GM19043 (cell line): ENCODE results near the gene STUB1.

Experiments used
- ATAC-seq: cut with Tn5 transposase; IDR thresholded peaks from one replicate; pipeline ENCODE4 v1.9.1; 2021; ENCODE audit warnings: low read depth; ENCODE audit not compliant: unreplicated experiment

STUB1 gene

GRCh38 chr16:662597-662996 is 17.6 kb upstream of the STUB1 start:
- no peak for ATAC-seq

- ATAC-seq, result no peak
Measured at GRCh38 chr16:666572-666971, 13.6 kb upstream of the STUB1 start.

DNA sequence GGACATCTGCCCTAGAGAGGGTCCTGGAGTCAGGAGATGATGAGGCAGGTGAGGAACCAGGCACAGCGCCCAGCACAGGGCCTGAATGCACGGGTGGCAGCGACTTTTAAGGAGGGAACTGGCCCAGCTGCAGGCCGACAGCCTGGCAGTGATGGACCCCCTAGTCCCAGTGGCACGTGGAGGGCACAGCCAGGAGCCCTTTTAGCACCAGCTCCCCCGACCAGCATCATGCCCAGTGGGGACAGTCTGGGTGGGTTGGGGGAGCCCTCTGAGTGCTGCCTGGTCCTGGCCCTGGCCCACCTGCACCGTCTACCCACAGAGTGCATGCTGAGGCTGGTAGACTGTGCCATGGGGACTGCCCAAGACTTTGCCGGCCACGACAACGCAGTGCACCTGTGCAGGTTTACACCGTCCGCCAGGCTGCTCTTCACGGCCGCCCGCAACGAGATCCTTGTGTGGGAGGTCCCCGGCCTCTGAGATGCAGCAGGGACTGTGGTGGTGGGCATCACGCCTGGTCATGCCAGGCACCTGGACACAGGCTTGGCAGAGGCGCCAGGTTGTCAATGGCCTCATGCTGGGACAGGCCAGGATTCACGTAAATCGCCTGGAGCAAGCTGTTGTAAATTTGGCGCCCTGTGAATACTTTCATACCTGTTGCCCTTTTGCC is 13.0 kb upstream of the STUB1 start:
- ATAC-seq, result no peak

DNA sequence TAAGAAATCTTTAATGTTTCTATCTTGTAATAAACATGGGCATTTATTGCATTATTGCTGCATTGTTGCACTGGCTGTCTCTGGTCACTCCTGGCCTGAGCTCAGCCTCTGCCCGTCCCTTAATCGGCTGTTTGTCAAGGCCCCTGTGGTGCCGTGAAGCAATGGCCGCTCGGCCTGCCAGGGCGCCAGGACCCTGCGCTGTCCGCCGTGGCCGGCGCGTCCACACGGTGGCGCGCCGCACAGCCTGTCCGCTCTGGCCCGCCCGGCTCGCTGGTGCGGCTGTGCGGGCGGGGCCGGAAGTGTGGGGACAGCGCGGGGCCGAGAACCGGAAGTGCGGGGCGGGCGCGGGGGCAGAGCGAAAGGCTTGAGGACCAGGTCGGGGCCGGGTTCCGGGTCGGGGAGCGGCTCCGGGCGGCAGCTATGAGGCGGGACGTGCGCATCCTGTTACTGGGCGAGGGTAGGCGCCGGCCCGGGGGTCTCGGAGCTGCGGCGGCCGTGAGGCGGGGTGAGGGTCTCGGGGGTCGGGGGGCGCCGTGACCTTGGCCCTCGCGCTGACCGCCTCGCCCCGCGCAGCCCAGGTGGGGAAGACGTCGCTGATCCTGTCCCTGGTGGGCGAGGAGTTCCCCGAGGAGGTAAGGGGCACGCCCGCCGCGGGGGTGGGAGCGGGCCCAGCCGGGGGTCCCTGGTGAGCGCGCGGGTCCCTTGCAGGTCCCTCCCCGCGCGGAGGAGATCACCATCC is 12.3 kb upstream of the STUB1 start, which contains the start of gene RHOT2:
TSS of gene RHOT2 (plus strand) at position 353 of the 739 bp plus-strand sequence. CDS start at position 421, 68 bp downstream.
- ATAC-seq, result peak; percentile 91

DNA sequence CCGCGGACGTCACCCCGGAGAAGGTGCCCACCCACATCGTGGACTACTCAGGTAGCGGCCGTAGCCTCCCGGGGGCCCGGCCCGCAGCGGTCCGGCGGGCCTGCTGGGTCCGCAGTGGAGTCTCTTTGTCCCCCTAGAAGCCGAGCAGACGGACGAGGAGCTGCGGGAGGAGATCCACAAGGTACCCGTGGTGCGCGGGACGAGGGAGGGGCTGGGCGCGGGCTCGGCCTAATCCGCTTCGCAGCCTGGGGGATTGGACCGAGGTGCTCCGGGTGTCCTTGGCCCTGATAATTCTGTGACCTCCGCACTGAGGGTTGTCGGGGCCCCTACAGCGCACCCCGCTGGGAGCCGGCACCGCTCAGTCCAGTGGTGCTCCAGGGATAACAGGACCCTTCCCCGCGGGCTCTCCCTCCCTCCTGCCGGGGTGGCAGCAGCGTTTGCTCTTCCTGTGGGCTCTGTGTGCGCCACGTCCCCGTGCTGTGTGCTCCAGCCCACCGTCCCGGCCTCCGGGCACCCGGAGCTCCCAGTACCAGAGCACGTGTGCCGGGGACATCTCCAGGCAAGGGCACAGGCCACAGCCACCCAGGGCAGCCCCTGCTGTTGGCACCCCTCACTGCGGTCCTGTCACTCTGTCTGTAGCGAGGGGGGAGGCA is 11.6 kb upstream of the STUB1 start:
- no peak for ATAC-seq

DNA sequence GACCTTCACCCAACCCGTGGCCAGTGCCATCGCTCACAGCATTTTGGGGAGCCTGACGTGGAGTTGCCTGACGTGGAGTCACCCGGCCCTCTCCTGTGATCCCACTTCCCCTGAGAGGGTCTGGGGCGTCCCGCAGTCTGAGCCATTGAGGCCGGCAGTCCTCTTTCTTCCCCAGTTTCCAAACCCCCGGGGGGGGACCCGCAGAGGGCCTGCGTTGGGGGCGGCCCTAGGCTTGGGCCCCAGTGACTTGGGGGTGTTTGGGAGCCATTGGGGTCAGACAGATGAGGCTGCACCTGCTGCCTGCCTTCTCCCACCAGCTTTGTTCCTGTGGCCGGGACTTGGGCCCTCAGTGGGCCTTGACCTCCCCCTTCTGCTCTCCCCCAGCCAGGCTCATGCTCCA is 10.5 kb upstream of the STUB1 start:
- no peak for ATAC-seq

- no peak for ATAC-seq
Measured at GRCh38 chr16:670485-671352, 9.5 kb upstream of the STUB1 start.

DNA sequence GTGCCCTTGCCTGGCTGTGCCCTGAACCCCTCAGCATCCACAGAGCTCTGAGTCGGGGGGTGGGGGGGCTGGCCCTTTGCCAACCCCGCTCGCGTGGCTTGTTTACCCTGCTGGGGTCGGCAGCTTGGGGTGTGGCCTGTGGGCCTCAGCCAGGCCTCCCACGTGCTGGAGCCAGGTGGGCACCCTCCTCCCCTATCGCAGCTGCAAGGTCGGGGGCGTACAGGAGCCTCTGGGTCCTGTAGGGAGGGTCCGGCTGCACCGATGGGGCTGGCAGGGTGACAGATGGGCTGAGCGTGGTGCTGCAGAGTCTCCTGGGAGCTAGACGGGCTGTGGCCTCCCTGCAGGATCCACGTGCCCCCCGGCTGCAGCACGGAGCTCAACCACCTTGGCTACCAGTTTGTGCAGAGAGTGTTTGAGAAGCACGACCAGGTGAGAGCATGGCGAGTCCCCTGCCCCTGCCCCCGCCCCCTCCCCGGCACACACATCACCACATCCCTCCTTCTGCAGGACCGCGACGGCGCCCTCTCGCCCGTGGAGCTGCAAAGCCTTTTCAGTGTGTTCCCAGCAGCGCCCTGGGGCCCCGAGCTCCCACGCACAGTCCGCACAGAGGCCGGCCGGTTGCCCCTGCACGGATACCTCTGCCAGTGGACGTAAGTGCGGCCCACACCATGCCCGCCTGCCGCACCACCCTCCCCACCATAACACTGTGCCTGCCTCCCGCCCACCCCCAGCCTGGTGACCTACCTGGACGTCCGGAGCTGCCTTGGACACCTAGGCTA is 8.7 kb upstream of the STUB1 start:
- ATAC-seq, result no peak

DNA sequence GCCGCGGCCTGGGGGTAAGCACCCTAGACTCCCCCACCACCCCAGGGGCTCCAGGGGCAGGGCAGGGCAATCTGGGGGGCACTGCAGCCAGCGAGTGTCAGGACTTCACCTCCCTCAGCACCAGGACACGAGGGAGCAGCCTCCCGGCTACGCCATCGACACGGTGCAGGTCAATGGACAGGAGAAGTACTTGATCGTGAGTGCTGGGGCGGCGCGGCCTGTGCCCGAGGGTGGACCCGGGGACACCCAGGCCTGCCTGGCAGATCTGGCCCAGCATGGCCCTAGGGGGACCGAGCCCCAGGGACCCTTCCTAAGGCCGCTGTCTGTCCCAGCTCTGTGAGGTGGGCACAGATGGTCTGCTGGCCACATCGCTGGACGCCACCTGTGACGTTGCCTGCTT is 7.8 kb upstream of the STUB1 start:
- ATAC-seq, result no peak

DNA sequence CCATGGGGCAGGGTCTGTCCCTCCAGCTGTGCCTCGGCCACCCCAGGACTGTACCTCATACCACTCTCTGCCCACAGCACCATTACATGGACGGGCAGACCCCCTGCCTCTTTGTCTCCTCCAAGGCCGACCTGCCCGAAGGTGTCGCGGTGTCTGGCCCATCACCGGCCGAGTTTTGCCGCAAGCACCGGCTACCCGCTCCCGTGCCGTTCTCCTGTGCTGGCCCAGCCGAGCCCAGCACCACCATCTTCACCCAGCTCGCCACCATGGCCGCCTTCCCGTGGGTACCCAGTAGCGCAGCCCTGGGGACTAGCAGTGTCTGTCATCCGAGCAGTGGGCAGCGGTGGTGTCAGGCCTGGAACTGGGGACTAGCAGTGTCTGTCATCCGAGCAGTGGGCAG is 7.4 kb upstream of the STUB1 start:
- no peak for ATAC-seq

- ATAC-seq, result no peak
Measured at GRCh38 chr16:673399-673991, 6.7 kb upstream of the STUB1 start.

GRCh38 chr16:674214-674881 is 5.9 kb upstream of the STUB1 start:
- no peak for ATAC-seq

DNA sequence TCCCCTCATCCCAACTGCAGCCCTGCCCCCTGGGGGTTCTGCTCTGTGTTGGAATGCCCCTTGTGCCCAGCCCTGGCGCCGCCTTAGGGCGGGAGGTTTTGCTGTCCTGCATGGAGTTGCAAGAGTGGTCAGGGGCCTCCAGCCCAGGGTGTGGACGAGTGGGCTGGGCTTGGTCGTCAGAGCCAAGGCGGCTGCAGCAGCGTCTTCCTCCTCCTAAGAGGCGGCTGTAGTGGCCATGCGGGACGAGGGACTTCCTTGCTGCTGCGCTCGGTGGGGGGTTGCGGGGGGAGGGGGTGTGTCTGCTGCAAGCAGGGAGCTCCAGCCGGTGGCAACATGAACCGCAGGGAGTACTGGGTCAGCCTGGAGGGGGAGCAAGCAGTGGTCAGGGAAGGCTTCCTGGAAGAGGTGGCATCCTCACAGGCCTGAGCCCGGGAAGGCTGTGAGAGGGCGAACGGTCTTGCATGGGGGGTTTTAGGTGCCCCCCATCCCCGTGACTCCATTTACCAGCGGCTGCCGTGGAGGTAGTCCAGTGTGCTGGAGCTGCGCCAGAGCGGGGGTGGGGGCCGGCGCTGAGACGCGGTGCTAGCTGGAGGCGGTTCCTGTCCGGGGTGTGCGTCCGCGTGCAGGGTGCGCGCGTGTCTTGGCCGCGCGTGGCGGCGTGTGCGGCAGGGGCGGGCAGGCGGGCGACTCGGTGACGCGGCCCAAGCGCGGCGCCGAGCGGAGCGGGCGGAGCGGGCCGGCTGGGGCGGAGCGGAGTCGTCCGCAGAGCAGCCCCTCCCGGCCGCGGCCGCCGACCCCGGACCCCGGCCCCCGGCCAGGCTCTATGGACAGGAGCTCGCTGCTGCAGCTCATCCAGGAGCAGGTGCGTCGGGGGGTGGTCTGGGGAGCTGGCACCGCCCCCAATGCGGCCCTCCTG is 5.0 kb upstream of the STUB1 start, which contains the start of gene RHBDL1:
TSS of gene RHBDL1 (plus strand) at position 704 of the 916 bp plus-strand sequence. CDS start at position 824, 120 bp downstream.
- ATAC-seq, result no peak

GRCh38 chr16:675884-676564 is 4.2 kb upstream of the STUB1 start:
- no peak for ATAC-seq

GRCh38 chr16:676565-676902 is 3.7 kb upstream of the STUB1 start:
- no peak for ATAC-seq

- no peak for ATAC-seq
Measured at GRCh38 chr16:676913-677312, 3.3 kb upstream of the STUB1 start.
